Glomerular visceral epithelial cell (primary cell): Measurements from ENCODE around the gene UGCG.
"Not testable (repeated sequence)": the region's sequence is repeated elsewhere in the genome, so short reads cannot be mapped to it uniquely, and the experiment has no call there.

Experiments
- DNase-seq: peaks from one replicate; pipeline ENCODE4 v3.0.0-alpha.2; 2016; ENCODE audit errors: extremely low spot score

UGCG gene

GRCh38 chr9:111890867-111891266 is 5.7 kb upstream of the UGCG start:
- not testable (repeated sequence) for DNase-seq

- peak; percentile 7 for DNase-seq
These were observed 4.6 kb upstream of the UGCG start for GRCh38 chr9:111891910-111892499.

GRCh38 chr9:111896942-111897600 is 457 bp downstream of the UGCG start:
- DNase-seq, result no peak

GRCh38 chr9:111897601-111898137 is 1.1 kb downstream of the UGCG start:
- DNase-seq, result peak; percentile 63

GRCh38 chr9:111898331-111899096 is 1.9 kb downstream of the UGCG start:
- peak; percentile 63 for DNase-seq

GRCh38 chr9:111900151-111900857 is 3.7 kb downstream of the UGCG start:
- DNase-seq, result peak; percentile 64

- peak; percentile 49 for DNase-seq
These were observed 4.4 kb downstream of the UGCG start for GRCh38 chr9:111900858-111901612.

GRCh38 chr9:111902391-111903139 is 6.0 kb downstream of the UGCG start:
- peak; percentile 44 for DNase-seq

- DNase-seq, result peak; percentile 55
These were observed 6.9 kb downstream of the UGCG start for GRCh38 chr9:111903535-111903934.

- DNase-seq, result peak; percentile 50
These were observed 7.4 kb downstream of the UGCG start for GRCh38 chr9:111904026-111904425.

GRCh38 chr9:111904891-111905291 is 8.3 kb downstream of the UGCG start:
- peak; percentile 33 for DNase-seq

GRCh38 chr9:111907147-111907546 is 10.5 kb downstream of the UGCG start:
- DNase-seq, result no peak

- DNase-seq, result peak; percentile 38
These were observed 12.8 kb downstream of the UGCG start for GRCh38 chr9:111909444-111909843.

GRCh38 chr9:111910428-111910827 is 13.8 kb downstream of the UGCG start:
- no peak for DNase-seq

- no peak for DNase-seq
These were observed 16.5 kb downstream of the UGCG start for GRCh38 chr9:111913159-111913558.

- peak; percentile 57 for DNase-seq
These were observed 18.3 kb downstream of the UGCG start for GRCh38 chr9:111914749-111915424.

- DNase-seq, result no peak
These were observed 18.8 kb downstream of the UGCG start for GRCh38 chr9:111915425-111915758.

- no peak for DNase-seq
These were observed 19.6 kb downstream of the UGCG start for GRCh38 chr9:111916234-111916645.

GRCh38 chr9:111917201-111917600 is 20.6 kb downstream of the UGCG start:
- no peak for DNase-seq

GRCh38 chr9:111917980-111918379 is 21.4 kb downstream of the UGCG start:
- no peak for DNase-seq
